ENCODE data around the gene GIGYF2.

GIGYF2 gene

DNA sequence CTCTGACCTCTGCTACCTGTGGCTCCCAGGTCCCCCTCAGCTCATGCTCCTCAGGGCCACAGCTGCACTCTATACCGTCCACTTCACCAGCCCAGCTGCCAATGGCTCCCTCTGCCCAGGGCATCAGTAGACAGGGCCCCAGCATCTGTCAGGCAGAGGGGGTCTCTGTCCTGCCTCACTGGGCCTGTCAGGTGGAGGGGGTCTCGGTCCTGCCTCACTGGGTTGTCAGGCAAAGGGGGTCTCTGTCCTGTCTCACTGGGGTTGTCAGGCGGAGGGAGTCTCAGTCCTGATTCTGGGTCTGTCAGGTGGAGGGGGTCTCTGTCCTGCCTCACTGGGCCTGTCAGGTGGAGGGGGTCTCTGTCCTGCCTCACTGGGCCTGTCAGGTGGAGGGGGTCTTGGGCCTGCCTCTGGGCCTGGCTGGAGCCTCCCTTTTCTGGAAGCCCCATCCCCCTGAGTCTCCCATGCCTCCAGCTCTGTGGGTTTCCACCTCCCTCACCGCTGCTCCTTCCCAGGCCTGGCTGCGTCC lies 192.8 kb downstream of the GIGYF2 start:
- DNase-seq (ENCODE audit: low read depth) = no peak
- H3K4me3 ChIP-seq (ENCODE audit: low read depth, low read length) = no peak overlapping the region
- TF ChIP-seq CTCF (IDR thresholded peaks at IDR 0.05; ENCODE audit: low read depth, low read length) = no peak
- TF ChIP-seq MAX (IDR thresholded peaks at IDR 0.05; ENCODE audit: low read depth, low read length) = no peak
- TF ChIP-seq POLR2A (IDR thresholded peaks at IDR 0.05; ENCODE audit: extremely low read depth, insufficient read length) = no peak
- no peak for TF ChIP-seq MYC (IDR thresholded peaks at IDR 0.05; ENCODE audit: low read depth, low read length)

- DNase-seq (ENCODE audit: low read depth) = no peak
- TF ChIP-seq POLR2A (IDR thresholded peaks at IDR 0.05; ENCODE audit: extremely low read depth, insufficient read length) (no peak), MAX (IDR thresholded peaks at IDR 0.05; ENCODE audit: low read depth, low read length) (no peak), MYC (IDR thresholded peaks at IDR 0.05; ENCODE audit: low read depth, low read length) (no peak), CTCF (IDR thresholded peaks at IDR 0.05; ENCODE audit: low read depth, low read length) (no peak)
- H3K4me3 ChIP-seq (ENCODE audit: low read depth, low read length) = no peak overlapping the region
These were observed 193.4 kb downstream of the GIGYF2 start for GRCh38 chr2:232890536-232890895.

- peak; percentile 28 for DNase-seq (ENCODE audit: low read depth)
- no peak overlapping the region for H3K4me3 ChIP-seq (ENCODE audit: low read depth, low read length)
These were observed 193.9 kb downstream of the GIGYF2 start for GRCh38 chr2:232890896-232891601.

DNA sequence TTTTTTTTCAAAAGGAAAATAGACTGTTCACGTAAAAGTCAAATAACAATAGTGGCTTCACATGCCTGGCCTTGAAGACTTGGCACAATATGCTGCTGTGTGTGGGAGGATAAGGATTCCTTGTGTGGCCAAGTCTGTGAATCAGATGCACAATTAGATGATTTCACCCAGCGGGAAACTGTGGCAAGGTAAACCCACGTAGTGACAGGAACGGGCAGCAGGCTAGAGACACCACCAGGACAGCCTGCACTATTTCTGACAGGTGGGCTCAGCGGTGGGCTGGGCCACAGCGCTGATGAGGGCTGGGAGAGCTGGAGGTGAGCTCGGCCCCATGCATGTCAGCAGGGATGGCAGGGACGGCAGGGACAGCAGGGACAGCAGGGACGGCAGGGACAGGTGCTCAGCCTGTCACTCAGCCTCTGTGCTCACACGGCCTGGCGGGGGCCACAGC lies 194.5 kb downstream of the GIGYF2 start:
- no peak overlapping the region for H3K4me3 ChIP-seq (ENCODE audit: low read depth, low read length)
- DNase-seq (ENCODE audit: low read depth) = no peak
- no peak for TF ChIP-seq CTCF (IDR thresholded peaks at IDR 0.05; ENCODE audit: low read depth, low read length)
- TF ChIP-seq MYC (IDR thresholded peaks at IDR 0.05; ENCODE audit: low read depth, low read length) = no peak
- TF ChIP-seq MAX (IDR thresholded peaks at IDR 0.05; ENCODE audit: low read depth, low read length) = no peak
- TF ChIP-seq POLR2A (IDR thresholded peaks at IDR 0.05; ENCODE audit: extremely low read depth, insufficient read length) = no peak

More at GRCh38 chr2:232890896-232891601, 193.9 kb downstream of the GIGYF2 start:
- TF ChIP-seq MYC (IDR thresholded peaks at IDR 0.05; ENCODE audit: low read depth, low read length) = no peak
- peak; percentile 83 for TF ChIP-seq MAX (IDR thresholded peaks at IDR 0.05; ENCODE audit: low read depth, low read length)

GRCh38 chr2:232892221-232892620 lies 195.1 kb downstream of the GIGYF2 start:
- TF ChIP-seq MAX (IDR thresholded peaks at IDR 0.05; ENCODE audit: low read depth, low read length) (no peak), MYC (IDR thresholded peaks at IDR 0.05; ENCODE audit: low read depth, low read length) (no peak), CTCF (IDR thresholded peaks at IDR 0.05; ENCODE audit: low read depth, low read length) (no peak), POLR2A (IDR thresholded peaks at IDR 0.05; ENCODE audit: extremely low read depth, insufficient read length) (no peak)
- DNase-seq (ENCODE audit: low read depth) = no peak
- no peak overlapping the region for H3K4me3 ChIP-seq (ENCODE audit: low read depth, low read length)

DNA sequence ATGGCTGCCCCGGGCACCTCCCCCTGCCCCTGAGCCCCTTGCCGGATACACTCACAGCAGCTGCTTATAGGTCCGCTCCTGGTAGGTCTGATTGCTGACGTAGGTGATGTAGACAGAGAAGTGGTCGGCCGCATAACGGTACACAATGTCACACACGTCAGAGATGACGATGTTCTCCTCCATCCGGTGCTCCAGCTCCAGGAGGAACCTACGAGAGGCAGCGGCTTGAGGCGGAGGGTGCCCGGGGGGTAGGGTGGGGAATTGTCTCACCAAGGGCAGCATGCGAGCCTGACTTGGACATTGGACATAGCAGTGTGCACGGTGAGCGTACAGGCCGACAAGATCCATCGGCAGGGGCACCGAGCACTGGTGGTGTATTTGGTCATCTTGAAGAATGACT lies 195.7 kb downstream of the GIGYF2 start:
- no peak for DNase-seq (ENCODE audit: low read depth)
- H3K4me3 ChIP-seq (ENCODE audit: low read depth, low read length) = no peak overlapping the region
- no peak for TF ChIP-seq POLR2A (IDR thresholded peaks at IDR 0.05; ENCODE audit: extremely low read depth, insufficient read length)
- TF ChIP-seq MAX (IDR thresholded peaks at IDR 0.05; ENCODE audit: low read depth, low read length) = no peak
- TF ChIP-seq MYC (IDR thresholded peaks at IDR 0.05; ENCODE audit: low read depth, low read length) = no peak
- TF ChIP-seq CTCF (IDR thresholded peaks at IDR 0.05; ENCODE audit: low read depth, low read length) = no peak

All from NB4 (cell line).